ENCODE measurements around the gene SEPTIN8.

Gene SEPTIN8

GRCh38 chr5:132747616-132748440 lies 29.2 kb downstream of the SEPTIN8 start:
- no peak for DNase-seq (ENCODE audit: low spot score)

GRCh38 chr5:132746954-132747615 lies 30.0 kb downstream of the SEPTIN8 start, which contains the start of gene CCNI2:
CCNI2 (plus strand) TSS chr5:132747426; CDS start chr5:132747496, 70 bp downstream.
- DNase-seq (ENCODE audit: low spot score), result peak; percentile 35

GRCh38 chr5:132746592-132746953 lies 30.5 kb downstream of the SEPTIN8 start:
- DNase-seq (ENCODE audit: low spot score), result no peak

DNA sequence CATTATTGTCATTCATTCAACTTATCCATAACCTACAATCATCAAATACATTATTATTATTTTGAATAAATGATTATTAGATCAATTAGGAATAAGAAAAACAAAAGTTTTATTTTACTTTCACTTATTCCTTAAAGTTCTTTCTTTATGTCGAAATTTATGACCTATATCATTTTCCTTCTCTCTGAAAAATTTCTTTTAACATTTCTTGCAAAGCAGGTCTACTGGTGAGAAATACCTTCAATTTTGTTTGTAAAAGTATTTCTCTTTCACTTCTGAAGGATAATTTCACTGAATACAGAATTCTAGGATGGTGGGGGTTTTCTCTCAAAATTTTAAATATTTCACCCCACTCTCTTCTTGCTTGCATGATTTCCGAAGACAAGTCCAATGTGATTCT lies 32.4 kb downstream of the SEPTIN8 start:
- no peak for DNase-seq (ENCODE audit: low spot score)

GRCh38 chr5:132742626-132743025 lies 34.4 kb downstream of the SEPTIN8 start:
- no peak for DNase-seq (ENCODE audit: low spot score)

DNA sequence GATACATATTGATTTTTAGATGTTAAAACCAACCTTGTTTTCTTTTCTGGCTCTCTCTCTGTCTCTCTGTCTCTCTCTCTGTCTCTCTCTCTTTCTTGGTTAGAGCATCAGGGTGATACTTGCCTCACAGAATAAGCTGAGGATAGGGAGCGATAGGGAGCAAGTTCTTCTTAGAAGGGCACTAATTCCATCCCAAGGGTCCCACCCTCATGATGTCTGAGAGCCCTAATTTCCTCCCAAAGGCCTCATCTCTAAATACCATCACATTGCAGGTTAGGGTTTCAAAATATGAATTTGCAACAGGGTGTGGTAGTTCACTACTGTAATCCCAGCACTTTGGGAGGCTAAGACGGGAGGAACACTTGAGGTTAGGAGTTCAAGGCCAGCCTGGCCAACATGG lies 34.9 kb downstream of the SEPTIN8 start:
- DNase-seq (ENCODE audit: low spot score), result no peak

DNA sequence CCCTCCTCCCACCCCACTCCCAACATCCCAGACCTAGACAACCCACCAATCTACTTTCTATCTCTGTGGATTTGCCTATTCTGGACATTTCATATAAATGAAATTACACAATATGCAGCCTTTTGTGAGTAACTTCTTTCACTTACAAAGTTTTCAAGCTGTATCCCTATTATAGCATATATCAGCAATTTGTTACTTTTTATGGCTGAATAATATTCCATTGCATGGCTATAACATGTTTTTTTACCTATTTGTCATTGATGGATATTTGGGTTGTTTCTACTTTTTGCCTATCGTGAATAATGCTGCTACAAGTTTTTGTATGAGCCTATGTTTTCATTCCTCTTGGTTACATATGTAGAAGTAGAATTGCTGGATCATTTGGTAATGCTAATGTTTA lies 37.8 kb downstream of the SEPTIN8 start:
- DNase-seq (ENCODE audit: low spot score), result no peak

- DNase-seq (ENCODE audit: low spot score), result no peak
Measured at GRCh38 chr5:132737982-132738681, 38.9 kb downstream of the SEPTIN8 start.

- peak; percentile 100 for DNase-seq (ENCODE audit: low spot score)
Measured at GRCh38 chr5:132736853-132737833, 39.9 kb downstream of the SEPTIN8 start, which contains the start of gene KIF3A. KIF3A (minus strand) TSS chr5:132737546; CDS start chr5:132737419, 127 bp downstream.

GRCh38 chr5:132734687-132735086 lies 42.4 kb downstream of the SEPTIN8 start:
- no peak for DNase-seq (ENCODE audit: low spot score)

- DNase-seq (ENCODE audit: low spot score), result no peak
Measured at GRCh38 chr5:132733499-132734148, 43.4 kb downstream of the SEPTIN8 start.

DNA sequence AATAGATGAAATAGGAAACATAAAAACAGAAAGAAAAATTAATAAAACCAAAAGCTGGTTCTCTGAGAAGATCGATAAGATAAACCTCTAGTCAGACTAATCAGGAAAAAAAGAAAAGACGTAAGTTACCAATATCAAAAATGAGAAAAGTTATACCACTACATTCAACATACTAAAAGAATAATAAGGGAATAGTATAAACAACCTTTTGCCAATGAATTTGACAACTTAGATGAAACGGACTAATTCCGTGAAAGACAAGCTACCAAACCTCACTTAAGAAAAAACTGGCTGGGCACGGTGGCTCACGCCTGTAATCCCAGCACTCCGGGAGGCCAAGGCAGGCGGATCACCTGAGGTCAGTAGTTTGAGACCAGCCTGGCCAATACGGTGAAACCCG lies 47.1 kb downstream of the SEPTIN8 start:
- DNase-seq (ENCODE audit: low spot score), result no peak

GRCh38 chr5:132725745-132726144 lies 51.3 kb downstream of the SEPTIN8 start:
- no peak for DNase-seq (ENCODE audit: low spot score)

GRCh38 chr5:132718544-132719312 lies 58.3 kb downstream of the SEPTIN8 start:
- no peak for DNase-seq (ENCODE audit: low spot score)

GRCh38 chr5:132714456-132715307 lies 62.4 kb downstream of the SEPTIN8 start:
- peak; percentile 20 for DNase-seq (ENCODE audit: low spot score)

DNA sequence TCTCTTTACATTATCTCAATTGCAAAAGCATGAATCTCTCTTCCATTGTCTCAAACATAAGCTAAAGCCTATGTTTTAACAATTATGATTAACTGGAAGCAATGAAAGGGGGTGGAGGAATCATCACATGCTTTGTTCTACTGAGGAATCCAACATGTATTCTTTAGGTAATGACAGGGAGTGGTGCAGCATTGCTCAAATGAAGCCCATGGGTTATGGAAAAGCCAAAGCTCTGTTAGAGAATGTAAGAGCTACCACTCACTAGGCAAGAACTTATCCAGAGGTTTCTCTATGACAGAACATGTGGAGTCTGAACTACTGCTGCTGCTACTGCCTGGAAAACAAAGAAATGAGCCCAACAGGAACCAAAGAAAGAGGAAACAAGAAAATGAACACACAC lies 68.4 kb downstream of the SEPTIN8 start:
- no peak for DNase-seq (ENCODE audit: low spot score)

- DNase-seq (ENCODE audit: low spot score), result peak; percentile 52
Measured at GRCh38 chr5:132704875-132705274, 72.2 kb downstream of the SEPTIN8 start.

Data from GM03348 (cell line).